GM19372 (cell line): ENCODE data around the gene MOB2.
"Not testable (repeated sequence)": the region's sequence is repeated elsewhere in the genome, so short reads cannot be mapped to it uniquely, and the experiment has no call there.

Source experiments
- ATAC-seq: cut with Tn5 transposase; IDR thresholded peaks from one replicate; pipeline ENCODE4 v1.9.1; 2021; ENCODE audit warnings: mild to moderate bottlenecking, low read depth, moderate library complexity; ENCODE audit not compliant: unreplicated experiment

The MOB2 gene

GRCh38 chr11:1446623-1447022, 40.0 kb downstream of the MOB2 start:
- no peak for ATAC-seq

GRCh38 chr11:1445741-1446445, 40.7 kb downstream of the MOB2 start:
- ATAC-seq = no peak

GRCh38 chr11:1444823-1445422, 41.7 kb downstream of the MOB2 start:
- no peak for ATAC-seq

GRCh38 chr11:1444321-1444720, 42.3 kb downstream of the MOB2 start:
- ATAC-seq = no peak

GRCh38 chr11:1443737-1444136, 42.8 kb downstream of the MOB2 start:
- ATAC-seq = no peak

GRCh38 chr11:1442807-1443366, 43.7 kb downstream of the MOB2 start:
- no peak for ATAC-seq

- ATAC-seq = no peak
Observed at GRCh38 chr11:1442163-1442562, 44.4 kb downstream of the MOB2 start.

GRCh38 chr11:1440496-1440895, 46.1 kb downstream of the MOB2 start:
- ATAC-seq = no peak

GRCh38 chr11:1440066-1440465, 46.5 kb downstream of the MOB2 start:
- no peak for ATAC-seq

- no peak for ATAC-seq
Observed at GRCh38 chr11:1439341-1439740, 47.2 kb downstream of the MOB2 start.

- ATAC-seq = no peak
Observed at GRCh38 chr11:1438967-1439330, 47.6 kb downstream of the MOB2 start.

GRCh38 chr11:1438261-1438966, 48.2 kb downstream of the MOB2 start:
- no peak for ATAC-seq

GRCh38 chr11:1437500-1437899, 49.1 kb downstream of the MOB2 start:
- ATAC-seq = no peak

- no peak for ATAC-seq
Observed at GRCh38 chr11:1436468-1437039, 50.0 kb downstream of the MOB2 start.

GRCh38 chr11:1435820-1436467, 50.6 kb downstream of the MOB2 start:
- ATAC-seq = no peak

- ATAC-seq = not testable (repeated sequence)
Observed at GRCh38 chr11:1435479-1435819, 51.1 kb downstream of the MOB2 start.

GRCh38 chr11:1433977-1434640, 52.5 kb downstream of the MOB2 start:
- no peak for ATAC-seq

GRCh38 chr11:1433568-1433967, 53.0 kb downstream of the MOB2 start:
- ATAC-seq = no peak

- no peak for ATAC-seq
Observed at GRCh38 chr11:1428762-1429316, 57.7 kb downstream of the MOB2 start.

GRCh38 chr11:1425439-1425838, 61.1 kb downstream of the MOB2 start:
- no peak for ATAC-seq
